NB4 (cell line): ENCODE measurements around the gene GNG11.

Source experiments
- DNase-seq: peaks from one replicate; pipeline ENCODE4 v3.0.0; 2010; ENCODE audit warnings: low read depth
- H3K4me3 ChIP-seq: one replicate; pipeline ENCODE4 v1.5.1; 2011; ENCODE audit warnings: mild to moderate bottlenecking, low read depth, low read length, moderate library complexity
- CTCF ChIP-seq: IDR thresholded peaks from one replicate; pipeline ENCODE4 v1.5.1; 2012; ENCODE audit warnings: low read depth, low read length
- MAX ChIP-seq: IDR thresholded peaks from 2 replicates; pipeline ENCODE4 v1.6.1; 2011; ENCODE audit warnings: low read depth, low read length
- MYC ChIP-seq: IDR thresholded peaks from 2 replicates; pipeline ENCODE4 v1.6.1; 2011; ENCODE audit warnings: low read depth, low read length
- POLR2A ChIP-seq: IDR thresholded peaks from 2 replicates; pipeline ENCODE4 v1.6.1; 2011; ENCODE audit warnings: mild to moderate bottlenecking; ENCODE audit not compliant: insufficient read length; ENCODE audit errors: extremely low read depth

GNG11 gene

GRCh38 chr7:93883078-93883916, 38.2 kb upstream of the GNG11 start:
- DNase-seq = no peak
- no peak for TF ChIP-seq CTCF
- TF ChIP-seq MAX = no peak
- TF ChIP-seq POLR2A = no peak
- TF ChIP-seq MYC = no peak
- no peak overlapping the region for H3K4me3 ChIP-seq

- TF ChIP-seq MYC (no peak), CTCF (no peak), MAX (no peak), POLR2A (no peak)
- DNase-seq = no peak
- H3K4me3 ChIP-seq = no peak overlapping the region
Measured at GRCh38 chr7:93883917-93884345, 37.6 kb upstream of the GNG11 start.

- DNase-seq = no peak
- TF ChIP-seq MYC (no peak), MAX (no peak), CTCF (no peak), POLR2A (no peak)
- no peak overlapping the region for H3K4me3 ChIP-seq
Measured at GRCh38 chr7:93884541-93884940, 37.0 kb upstream of the GNG11 start.

GRCh38 chr7:93889261-93889660, 32.3 kb upstream of the GNG11 start:
- DNase-seq = no peak
- TF ChIP-seq MAX (no peak), POLR2A (no peak), CTCF (no peak), MYC (no peak)
- no peak overlapping the region for H3K4me3 ChIP-seq

- no peak for DNase-seq
- no peak for TF ChIP-seq POLR2A
- no peak for TF ChIP-seq MAX
- no peak for TF ChIP-seq MYC
Measured at GRCh38 chr7:93890041-93890463, 31.5 kb upstream of the GNG11 start.

GRCh38 chr7:93890464-93891068, 31.0 kb upstream of the GNG11 start, which contains the start of gene TFPI2:
TFPI2 (minus strand) TSS chr7:93890753; CDS start chr7:93890678, 75 bp downstream.
- no peak for DNase-seq
- TF ChIP-seq CTCF (no peak), POLR2A (no peak), MAX (no peak), MYC (no peak)
- H3K4me3 ChIP-seq = no peak within 1 kb of the TSS

More at GRCh38 chr7:93890041-93890463, 31.5 kb upstream of the GNG11 start:
- no peak overlapping the region for H3K4me3 ChIP-seq
